CD4-positive, alpha-beta T cell treated with Interleukin-4 for 1 hour (primary cell): ENCODE measurements around the gene MME.
"Not testable (repeated sequence)": the region's sequence is repeated elsewhere in the genome, so short reads cannot be mapped to it uniquely, and the experiment has no call there.

Source experiments
- DNase-seq, 2 donors: peaks; one replicate each; pipeline ENCODE4 v3.0.0-alpha.2; 2020 to 2022

The MME gene

DNA sequence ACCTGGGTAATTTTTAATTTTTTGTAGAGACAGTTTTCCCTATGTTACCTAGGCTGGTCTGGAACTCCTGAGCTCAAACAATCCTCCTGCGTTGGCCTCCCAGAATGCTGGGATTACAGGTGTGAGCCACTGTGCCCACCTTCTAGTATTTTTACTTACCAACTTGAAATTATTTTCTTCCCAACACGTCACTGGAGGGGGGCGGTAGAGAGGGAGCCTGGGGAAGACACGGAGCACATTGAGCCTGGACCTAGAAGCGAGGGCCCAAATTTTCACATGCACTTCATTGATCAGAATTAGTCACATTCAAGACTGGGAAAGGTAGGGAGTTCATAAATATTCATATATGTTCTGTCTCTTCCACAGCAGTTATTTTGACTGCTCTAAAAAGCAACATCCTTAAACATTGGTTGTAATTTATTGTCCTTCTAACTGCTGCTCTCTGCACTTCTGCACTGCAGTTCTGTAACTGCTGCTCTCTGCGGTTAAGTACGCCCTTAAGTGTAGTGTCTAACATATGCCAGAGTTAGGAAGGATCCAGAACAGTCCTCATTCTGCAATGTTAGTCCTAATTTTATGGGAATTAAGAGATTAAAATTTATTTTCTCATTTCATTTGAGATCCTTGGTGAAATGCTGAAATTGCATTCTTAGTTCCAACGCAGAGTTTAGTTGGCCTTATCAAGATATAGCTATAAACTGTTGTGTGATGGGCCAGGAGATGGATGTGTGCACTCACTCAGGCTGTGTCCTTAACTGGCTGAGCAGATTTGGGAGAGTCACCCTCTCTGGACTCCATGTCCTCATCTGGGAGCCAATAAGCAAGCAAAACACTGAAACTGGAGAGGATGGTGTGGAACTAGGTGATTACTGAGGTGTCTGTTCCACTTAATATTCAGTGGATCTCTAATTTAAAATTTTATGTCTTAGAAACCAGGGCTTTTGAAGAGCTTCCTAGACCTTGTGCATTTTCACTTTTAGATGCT, 115.1 kb downstream of the MME start:
- DNase-seq = no peak

DNA sequence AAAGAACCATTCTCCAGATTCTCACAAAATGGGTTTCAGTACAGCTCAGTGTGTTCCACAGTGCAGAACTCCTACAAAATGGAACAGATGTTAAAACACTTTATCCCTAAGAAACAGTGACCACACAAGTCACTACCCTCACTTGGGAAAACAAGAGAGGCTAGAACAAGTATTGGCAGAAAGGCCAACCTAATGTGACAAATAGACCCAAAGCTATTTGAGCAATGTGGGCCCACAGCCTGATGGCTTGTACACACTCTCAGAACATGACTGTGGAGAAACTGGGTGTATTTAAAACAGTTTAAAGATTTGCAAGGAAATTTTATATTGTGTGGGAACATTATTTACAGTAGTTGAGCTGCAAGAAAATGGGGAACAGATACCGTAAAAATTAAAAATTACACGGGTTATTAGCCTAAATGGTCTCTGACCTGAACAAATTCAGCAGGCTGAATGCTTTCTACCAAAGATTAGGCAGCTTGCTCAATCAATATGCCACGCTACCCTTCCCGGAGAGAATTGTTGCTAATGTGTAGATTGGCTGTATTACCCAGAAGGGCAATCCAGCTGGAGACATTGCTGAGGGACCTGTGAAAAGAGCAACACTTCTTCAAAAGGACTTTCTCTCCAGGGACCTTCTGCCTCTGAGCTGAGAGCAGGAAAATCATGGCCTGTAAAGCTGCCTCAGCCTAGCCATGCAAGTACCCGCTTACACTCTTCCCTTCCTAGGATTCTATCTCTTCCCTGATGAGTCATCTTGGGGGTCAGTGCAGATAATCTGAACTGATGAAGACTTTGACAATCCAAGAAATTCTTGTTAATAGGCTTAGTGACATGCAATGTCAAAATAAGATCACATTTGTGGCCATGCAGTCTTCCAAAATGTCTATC, 116.3 kb downstream of the MME start:
- DNase-seq = no peak

DNA sequence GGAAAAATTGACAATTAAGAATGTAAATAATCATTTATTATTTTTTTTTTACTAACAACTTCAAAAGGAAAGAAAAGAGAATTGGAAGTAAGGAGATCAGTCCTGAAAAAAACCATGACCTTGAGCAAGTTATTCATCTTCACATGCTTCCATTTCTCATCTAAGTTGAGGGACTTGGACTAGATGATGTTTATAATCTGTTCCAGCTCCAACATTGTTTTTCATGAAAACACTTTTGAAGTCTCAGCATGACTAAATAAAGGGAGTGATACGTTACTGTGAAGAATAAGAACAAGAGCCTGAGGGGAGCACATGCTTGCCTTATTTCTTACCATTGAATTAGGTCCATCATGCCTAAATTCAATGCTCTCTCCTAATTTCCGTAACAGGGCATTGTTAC, 117.7 kb downstream of the MME start:
- no peak for DNase-seq

DNA sequence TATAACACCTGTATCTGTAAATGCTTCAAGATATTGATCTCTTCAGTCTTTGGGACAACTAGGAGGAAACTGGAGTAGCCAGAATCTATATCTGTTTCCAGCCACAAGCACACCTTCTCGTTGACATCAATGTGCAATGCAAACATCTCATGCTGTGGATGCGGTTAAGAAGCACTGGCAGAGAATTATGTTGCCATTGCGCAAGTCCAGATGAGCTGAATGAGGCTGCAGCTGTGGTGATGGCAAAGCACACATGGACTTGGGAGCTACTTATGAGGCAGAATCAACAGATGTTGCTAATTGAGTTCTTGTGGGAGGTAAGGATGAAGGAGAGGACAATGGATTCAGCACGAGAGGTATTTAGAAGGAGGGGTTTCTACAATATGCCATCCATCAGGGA, 122.5 kb downstream of the MME start:
- DNase-seq = no peak

DNA sequence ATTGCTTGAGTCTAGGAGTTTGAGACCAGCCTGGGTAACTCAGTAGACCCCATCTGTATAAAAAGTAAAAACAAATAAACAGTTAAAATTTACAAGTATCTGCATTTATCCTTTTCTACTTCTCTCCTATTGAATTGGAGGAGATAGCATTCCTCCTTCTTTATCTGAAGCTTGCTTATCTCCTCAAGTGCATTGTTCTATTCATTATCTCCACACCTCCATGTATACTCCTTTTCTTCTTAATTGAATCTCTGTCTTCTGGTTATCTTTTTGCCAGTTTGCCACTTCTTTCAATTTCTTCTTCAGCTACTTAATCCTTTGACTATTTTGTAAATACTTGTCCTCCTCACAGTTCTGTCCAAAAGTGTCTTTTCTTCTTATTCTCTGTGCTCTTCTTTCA, 124.7 kb downstream of the MME start:
- DNase-seq = no peak

DNA sequence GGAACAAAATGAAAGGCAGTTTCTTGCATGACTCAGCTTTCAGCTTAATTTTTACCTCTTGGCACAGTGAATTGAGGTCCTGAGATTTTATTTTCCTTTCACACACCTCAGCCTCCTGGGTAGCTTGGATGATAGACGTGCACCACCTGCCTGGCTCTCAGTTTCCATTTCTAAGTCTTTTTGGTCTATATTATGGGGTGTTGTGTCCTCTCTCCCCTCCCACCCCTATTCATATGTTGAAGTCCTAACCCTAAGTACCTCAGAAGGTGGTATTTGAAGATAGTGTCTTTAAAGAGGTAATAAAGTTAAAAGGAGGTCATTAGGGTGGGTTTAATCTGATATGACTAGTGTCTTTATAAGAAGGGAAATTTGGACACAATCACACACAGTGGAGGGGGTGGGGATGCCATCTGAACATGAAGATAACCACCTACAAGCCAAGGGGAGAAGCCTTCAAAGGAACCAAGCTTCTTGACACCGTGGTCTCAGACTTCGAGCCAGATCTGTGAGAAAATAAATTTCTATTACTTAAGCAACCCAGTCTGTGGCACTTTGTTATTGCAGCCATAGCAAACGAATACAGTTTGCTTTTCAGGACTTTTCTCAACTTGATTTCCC, 128.2 kb downstream of the MME start:
- DNase-seq = no peak

DNA sequence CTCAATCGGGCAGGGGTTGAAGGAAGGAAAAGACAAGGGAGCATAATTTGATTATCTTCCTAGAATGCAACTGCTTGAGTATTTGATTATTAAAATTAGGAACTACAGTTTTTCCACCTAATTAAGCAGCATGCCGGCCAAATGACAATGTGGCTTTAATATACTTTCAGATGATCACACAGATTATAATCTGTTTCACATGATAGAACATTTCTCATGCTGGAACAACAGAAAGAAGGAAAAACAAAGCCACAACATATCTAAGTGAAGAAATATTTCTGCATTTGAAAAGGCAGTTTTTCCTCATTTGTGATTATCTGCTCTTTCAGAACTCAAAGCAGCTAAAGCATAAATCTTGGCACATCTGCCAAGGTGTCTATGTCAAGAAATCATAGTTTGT, 130.6 kb downstream of the MME start:
- no peak for DNase-seq

DNA sequence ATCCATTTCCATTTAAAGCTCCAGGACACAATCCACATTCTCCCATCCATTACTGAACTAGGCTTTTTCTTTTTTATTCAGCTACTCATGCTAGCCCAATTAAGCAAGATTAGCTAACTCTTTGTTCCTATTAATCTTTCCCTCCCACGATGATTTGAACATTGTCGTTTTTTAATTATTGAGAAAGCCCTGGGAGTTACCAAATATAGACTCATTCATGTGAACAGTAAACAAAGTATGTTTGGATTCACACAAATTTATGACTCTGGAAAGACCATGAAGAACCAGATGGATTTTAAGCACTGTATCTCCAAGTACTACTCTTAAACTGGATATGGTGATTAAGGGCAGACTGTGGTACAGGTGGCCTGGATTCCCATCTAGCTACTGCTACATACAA, 131.1 kb downstream of the MME start:
- DNase-seq = no peak

DNA sequence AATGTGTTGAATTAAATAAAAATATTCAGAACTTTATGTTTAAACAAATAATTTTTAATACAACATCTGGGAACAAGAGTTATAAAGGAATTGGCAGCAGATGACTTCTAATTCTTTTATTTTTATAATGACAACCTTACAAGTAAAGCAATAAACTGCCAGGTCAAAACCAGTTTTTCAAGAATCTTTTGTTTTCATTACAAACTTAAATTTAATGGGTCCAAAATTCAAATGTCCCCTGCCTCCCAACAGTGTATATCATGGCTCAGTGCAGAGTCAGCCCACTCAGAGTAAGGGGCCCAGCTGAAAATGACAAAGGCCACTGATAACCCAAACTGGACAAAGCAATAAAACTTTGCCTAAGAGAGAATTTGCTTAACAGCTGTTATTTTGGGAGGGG, 131.8 kb downstream of the MME start:
- DNase-seq = no peak

DNA sequence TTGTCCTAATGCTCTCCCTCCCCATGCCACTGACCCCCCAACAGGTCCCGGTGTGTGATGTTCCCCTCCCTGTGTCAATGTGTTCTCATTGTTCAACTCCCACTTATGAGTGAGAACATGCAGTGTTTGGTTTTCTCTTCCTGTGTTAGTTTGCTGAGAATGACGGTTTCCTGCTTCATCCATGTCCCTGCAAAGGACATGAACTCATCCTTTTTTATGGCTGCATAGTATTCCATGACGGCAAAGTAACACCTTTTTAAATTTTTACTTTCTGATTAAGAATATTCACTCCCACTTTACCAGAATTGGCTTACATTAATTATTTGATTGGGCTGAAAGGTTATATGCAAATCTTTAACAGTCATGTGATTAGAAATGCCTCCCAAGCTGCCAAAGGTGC, 135.9 kb downstream of the MME start:
- DNase-seq = not testable (repeated sequence)

DNA sequence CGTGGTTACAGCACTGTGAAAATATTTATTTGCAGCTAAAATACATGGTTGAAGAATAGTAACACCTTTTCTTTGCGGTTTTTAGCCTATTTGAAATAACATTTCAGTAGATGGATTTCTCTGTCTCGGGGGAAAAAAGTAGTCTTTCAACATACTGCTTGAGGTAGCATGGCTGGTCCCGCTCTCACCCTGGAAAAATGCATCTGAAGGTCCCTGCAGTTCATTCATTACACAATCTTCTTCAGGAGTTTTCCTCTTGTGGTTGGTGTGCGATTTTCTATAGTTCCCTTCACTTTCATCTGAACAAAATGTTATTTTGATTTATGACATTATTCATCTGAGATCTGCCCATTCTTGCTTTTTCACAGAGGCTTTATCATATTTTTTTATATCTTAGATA, 137.5 kb downstream of the MME start:
- DNase-seq = no peak

DNA sequence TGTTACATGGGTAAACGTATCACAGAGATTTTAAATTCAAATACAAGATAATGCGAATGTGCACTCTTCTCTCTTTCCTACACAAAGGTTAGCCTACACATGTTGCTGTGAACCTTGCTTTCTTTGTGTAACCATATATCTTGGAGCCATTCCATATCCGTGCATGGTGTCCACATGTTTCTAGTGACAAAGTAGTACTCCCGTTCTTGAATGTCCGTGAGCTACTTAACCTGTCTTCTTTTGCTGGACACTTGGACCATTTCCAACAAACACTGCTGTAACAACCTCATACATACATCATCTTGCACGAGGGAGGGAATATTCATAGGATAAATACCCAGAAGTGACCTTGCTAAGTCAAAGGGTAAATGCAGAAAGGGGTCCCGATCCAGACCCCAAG, 138.3 kb downstream of the MME start:
- DNase-seq = no peak

DNA sequence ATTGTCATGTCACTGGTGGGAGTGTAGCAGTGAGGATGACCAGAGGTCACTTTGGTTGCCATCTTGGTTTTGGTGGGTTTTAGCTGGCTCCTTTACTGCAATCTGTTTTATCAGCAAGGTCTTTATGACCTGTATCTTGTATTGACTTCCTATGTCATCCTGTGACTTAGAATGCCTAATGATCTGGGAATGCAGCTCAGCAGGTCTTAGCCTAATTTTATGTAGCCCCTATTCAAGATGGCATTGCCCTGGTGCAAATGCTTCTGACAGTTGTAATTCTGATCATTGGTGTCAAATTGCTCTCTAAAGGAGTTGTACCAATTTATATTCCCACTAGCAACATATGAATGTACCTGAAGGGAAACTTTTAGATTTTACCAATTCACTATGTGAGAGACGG, 139.0 kb downstream of the MME start:
- no peak for DNase-seq

DNA sequence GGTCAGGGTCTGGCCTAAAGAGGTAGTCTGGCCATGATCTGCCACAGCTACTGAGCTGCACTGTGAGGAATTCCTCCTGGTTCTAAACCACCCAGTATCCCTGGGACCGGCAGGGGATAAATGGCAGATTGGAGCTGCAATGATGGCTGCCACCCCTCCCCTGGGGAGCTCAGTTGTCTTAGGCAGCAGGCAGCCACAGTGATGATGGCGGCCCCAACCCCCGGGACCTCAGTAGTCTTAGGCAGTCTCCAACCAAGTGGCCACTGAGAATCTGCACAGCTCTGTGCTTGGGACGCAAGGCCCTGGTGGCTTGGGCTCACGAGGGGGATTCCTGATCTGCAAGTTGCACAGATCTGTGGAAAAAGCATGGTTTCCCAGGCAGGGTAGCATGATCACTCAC, 145.3 kb downstream of the MME start:
- DNase-seq = no peak

DNA sequence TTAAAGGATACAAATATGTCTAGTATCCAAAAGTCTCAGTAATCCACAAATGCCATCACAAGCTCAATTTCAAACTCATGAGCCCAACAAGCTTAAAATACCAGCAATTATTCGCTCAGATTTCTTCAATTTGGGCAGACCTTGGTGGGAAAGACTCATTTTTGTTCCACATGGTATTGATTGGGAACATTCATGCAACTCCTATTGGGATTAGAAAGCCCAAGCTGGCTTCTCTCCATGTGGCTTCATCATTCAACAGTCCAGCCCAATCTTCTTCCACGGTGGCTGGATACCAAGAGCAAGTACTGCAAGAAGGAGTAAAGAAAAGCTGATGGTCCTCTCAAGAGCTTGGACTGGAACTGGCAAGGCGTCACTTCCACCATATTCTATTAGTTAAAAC, 147.0 kb downstream of the MME start:
- no peak for DNase-seq

DNA sequence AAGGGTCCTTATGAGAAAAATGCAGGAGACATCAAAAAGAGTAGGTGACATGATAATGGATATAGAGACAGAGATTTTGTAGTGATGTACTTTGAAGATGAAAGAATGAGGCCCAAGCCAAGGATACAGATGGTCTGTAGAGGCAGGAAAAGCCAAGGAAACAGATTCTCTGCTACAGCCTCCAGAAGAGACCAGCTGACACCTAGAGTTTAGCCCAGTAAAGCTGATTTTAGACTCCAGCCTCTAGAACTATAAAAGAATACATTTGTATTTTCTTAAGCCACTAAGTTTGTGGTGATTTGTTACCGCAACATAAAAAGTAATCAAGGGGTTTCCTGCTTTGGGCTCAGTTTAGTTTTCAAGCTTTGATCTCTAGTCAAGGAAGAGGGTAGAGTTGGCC, 148.6 kb downstream of the MME start:
- no peak for DNase-seq

DNA sequence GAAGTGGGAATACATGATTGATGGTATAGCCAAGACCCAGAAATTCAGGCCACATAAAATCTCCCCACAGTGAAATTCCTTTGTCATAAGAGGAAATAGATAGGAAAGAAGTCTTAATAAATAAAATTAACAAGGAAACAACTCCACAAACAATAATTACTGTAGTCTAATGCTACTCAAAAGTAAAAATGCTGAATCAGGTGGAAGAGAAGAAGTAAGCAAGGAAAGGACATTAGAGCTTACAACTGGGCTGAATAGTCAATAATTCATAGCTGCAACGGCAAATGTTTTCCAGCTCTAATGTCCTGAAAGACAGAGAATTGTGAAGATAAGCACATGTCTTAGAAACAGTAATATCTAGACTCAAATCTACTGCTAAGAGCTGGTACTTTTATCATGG, 149.0 kb downstream of the MME start:
- DNase-seq = no peak

DNA sequence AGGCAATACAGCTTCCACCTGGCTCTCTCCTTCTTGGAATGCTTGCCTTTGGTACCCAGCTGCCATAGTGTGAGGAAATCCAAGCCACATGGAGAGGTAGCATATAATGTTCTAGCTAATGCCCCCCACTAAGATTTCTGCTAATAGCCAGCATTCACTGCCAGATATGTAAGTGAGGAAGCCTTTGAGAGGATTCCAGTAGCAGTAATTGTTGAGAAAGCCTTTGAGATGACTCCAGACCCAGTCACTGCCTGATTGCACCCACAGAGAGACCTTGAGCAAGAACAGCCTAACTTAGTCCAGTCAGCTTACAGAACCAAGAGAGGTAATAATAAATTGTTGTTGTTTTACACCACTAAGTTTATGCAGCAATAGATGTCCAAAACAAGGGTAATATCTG, 150.3 kb downstream of the MME start:
- no peak for DNase-seq

DNA sequence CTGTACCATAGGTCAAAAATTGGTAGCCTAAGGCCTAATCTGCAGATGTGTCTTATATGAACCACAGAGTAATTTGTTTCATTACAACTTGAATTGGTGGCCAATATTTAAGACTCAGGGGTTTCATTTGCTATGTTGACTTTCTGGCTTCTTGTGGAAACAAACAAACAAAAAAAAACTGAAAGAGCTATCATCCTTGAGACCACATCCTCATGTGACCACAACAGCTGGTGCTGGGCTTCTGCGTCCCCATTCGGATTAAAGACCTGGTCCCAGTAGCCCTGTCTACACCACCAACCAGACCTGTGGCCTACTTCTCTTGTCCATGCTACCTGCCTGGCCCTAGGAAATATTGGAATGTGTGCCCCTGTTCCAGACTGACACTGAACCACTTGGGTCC, 151.7 kb downstream of the MME start:
- no peak for DNase-seq

DNA sequence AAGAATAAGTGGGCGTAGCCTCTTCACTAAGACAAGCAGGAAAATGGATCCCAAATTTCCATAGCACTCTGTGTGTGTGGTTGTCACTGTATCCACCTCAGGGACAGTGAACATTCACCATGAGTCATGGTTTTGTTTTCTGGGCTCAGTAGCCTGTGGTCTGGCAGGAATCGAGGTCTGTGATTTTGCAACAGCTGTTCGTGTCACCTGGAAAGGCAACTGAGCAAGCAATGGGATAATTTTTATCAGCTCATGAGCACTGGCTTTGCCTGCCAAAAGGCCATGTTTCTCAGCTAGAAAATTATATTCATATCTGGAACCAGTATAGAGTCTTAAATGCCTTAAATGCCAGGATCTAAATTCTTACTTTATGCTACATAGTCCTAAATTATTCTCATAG, 152.5 kb downstream of the MME start:
- no peak for DNase-seq

DNA sequence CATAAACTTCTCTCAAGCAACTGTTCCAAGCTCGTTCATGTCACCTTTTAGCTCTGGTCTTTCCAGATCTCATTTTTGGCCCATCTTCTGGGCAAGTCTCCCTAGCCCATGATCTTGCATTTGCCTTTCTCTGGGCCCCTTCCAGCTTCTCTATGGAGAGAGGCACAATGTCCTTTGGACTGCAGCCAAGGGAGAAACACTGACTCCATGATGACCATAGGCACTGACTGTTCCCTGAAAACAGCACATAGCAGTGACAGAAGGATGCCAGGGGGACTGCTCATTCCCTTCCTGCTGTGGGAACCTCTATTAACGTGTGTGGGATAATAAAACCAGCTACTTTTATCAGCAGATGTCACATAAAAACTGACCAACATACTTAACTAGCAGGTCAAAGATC, 153.1 kb downstream of the MME start:
- no peak for DNase-seq
